Common myeloid progenitor, CD34-positive (primary cell): ENCODE data around the gene RASGRP3.
A peak's percentile ranks its signal among the peaks of the same experiment; 100 is the strongest.

ENCODE experiments used
- CTCF ChIA-PET: fragments of 350-600 bp; sonication (Branson Sonifier 250); formaldehyde crosslinking; loops from one replicate; lab custom pipeline; 2021; ENCODE audit warnings: antibody characterized with exemption; lab: Charles Lee
- POLR2A ChIA-PET: fragments of 350-600 bp; sonication (Branson Sonifier 250); formaldehyde crosslinking; loops from one replicate; lab custom pipeline; 2021; ENCODE audit warnings: antibody characterized with exemption; lab: Charles Lee
- DNase-seq, 3 donors: peaks; one replicate each; pipeline versions ENCODE4 v3.0.0 to v3.0.0-alpha.2; 2013
- H3K27ac ChIP-seq, 2 experiments: 1 replicate in 1 of 2; 2 replicates in 1 of 2; pipeline ENCODE4 v1.7.0; 2013; ENCODE audit warnings: inconsistent platforms in 2 of 2, low read length in 2 of 2, mild to moderate bottlenecking in 2 of 2, low read depth in 1 of 2, moderate library complexity in 1 of 2; ENCODE audit not compliant: severe bottlenecking in 2 of 2, insufficient read depth in 1 of 2, poor library complexity in 1 of 2
- H3K27me3 ChIP-seq, 5 experiments: replicated peaks in 2 of 5; 1 replicate in 3 of 5; 2 replicates in 2 of 5; pipeline versions ENCODE4 v1.6.1 to v1.7.0; 2013; ENCODE audit warnings: low read length in 4 of 5, mild to moderate bottlenecking in 2 of 5, moderate library complexity in 2 of 5, inconsistent platforms in 1 of 5; ENCODE audit not compliant: insufficient read depth in 5 of 5, control insufficient read depth in 4 of 5
- H3K36me3 ChIP-seq, 4 experiments: 1 replicate in 2 of 4; 2 replicates in 2 of 4; pipeline versions ENCODE4 v1.6.1 to v1.7.0; 2013; ENCODE audit warnings: low read length in 3 of 4, control low read depth in 1 of 4, mild to moderate bottlenecking in 1 of 4; ENCODE audit not compliant: control insufficient read depth in 4 of 4, insufficient read depth in 4 of 4
- H3K4me1 ChIP-seq, 4 experiments: 1 replicate in 3 of 4; 2 replicates in 1 of 4; pipeline versions ENCODE4 v1.6.1 to v1.7.1; 2013; ENCODE audit warnings: low read length in 3 of 4, mild to moderate bottlenecking in 3 of 4, control low read depth in 1 of 4, inconsistent platforms in 1 of 4, moderate library complexity in 1 of 4; ENCODE audit not compliant: control insufficient read depth in 4 of 4, insufficient read depth in 4 of 4; ENCODE audit errors: control extremely low read depth in 1 of 4
- H3K4me3 ChIP-seq, 7 experiments: 1 replicate in 4 of 7; 2 replicates in 3 of 7; pipeline versions ENCODE4 v1.5.1 to v1.7.0; 2013; ENCODE audit warnings: mild to moderate bottlenecking in 7 of 7, low read length in 6 of 7, moderate library complexity in 6 of 7, inconsistent platforms in 2 of 7, low read depth in 2 of 7, control low read depth in 1 of 7; ENCODE audit not compliant: insufficient read depth in 4 of 7, control insufficient read depth in 1 of 7; ENCODE audit errors: extremely low read depth in 1 of 7
- H3K9me3 ChIP-seq, 5 experiments: 1 replicate in 4 of 5; 2 replicates in 1 of 5; pipeline versions ENCODE4 v1.6.1 to v1.7.1; 2013; ENCODE audit warnings: low read length in 4 of 5, mild to moderate bottlenecking in 2 of 5, inconsistent platforms in 1 of 5, low read depth in 1 of 5, moderate library complexity in 1 of 5; ENCODE audit not compliant: control insufficient read depth in 4 of 5, insufficient read depth in 2 of 5; ENCODE audit errors: control extremely low read depth in 1 of 5
- WGBS: methylation state at CpG from one replicate; pipeline ENCODE4 v1.1.5; 2013; ENCODE audit not compliant: insufficient coverage; 5-methylcytosine and 5-hydroxymethylcytosine counted together

RASGRP3 gene

DNA sequence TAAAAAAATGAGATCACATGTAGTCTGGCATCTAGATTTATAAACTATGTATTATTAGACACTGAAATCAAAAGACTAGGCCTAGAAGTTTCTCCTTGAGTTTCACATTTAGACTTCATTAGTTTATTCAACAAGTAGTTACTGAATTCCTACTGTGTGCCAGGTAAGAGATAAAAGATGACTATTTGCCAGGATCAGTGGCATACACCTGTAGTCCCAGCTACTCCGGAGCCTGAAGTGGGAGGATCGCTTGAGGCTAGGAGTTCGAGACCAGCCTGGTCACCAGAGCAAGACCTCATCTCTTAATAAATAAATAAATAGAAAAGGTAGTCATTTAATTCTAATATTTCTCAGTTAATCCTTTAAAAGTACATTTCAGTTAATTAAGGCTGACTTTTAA lies 120.6 kb downstream of the RASGRP3 start:
- DNase-seq = no peak
- Histone ChIP-seq H3K4me3 (peak overlapping the region in 1 of 7 experiments; percentile 13), H3K9me3 (no peaks in the 10 kb centered on the region), H3K4me1 (peaks cover 4 to 26% (median 16%) of the 10 kb centered on the region in 4 experiments), H3K27ac (no peak overlapping the region), H3K36me3 (peaks cover 16 to 29% (median 22%) of the 10 kb centered on the region in 4 experiments), H3K27me3 (no peaks in the 10 kb centered on the region)
- ChIA-PET POLR2A (no interaction called here), CTCF (no interaction called here)
- WGBS = 64% methylated on average over 2 of the region's 3 CpGs

DNA sequence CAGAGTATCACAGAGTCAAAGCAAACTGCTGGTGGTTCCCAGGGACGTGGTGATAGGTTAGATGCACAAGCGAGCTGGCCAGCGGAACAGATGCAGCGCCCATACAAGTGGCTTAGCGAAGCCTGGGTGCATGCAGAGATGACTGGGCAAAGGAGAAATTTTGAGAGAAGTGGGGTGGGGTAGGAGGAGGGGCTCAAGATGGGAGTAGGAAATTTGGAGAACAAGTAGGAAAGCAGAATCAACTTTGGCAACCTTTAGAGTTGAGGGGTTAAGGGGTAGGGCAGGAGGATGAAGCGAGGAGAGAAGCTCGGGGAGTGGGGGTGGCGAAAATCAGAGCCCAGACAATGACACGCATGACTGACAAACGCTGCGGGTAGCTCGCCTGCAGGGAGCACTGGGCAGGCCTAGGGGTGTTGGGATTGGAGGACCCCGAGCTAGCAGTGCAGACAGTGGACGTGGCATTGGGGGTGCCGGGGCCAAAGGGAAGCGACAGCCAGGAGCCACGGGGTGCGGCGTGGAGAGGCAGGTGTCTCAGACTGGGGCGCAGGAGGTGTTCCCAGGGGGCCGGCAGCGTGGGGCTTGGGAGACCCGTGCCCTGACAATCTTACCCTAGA lies 122.2 kb downstream of the RASGRP3 start:
- Histone ChIP-seq H3K9me3 (no peaks in the 10 kb centered on the region), H3K27ac (peak overlapping the region; percentile 70 to 80), H3K27me3 (no peaks in the 10 kb centered on the region), H3K36me3 (peaks cover 3 to 15% (median 10%) of the 10 kb centered on the region in 4 experiments), H3K4me3 (peak overlapping the region; percentile 76 to 98 (median 83)), H3K4me1 (peaks cover 4 to 26% (median 16%) of the 10 kb centered on the region in 4 experiments)
- ChIA-PET CTCF (interaction anchor here (1.0 to 1.8 kb wide), 4 partner anchors 13 to 226 kb away, joined by 3 to 8 read pairs (median 3); no protein-coding TSS in a partner anchor), POLR2A (interaction anchor here (1.0 kb wide), 1 partner anchor 10 kb away, joined by 3 read pairs; no protein-coding TSS in a partner anchor)
- peak; percentile 18 to 79 (median 76) for DNase-seq
- WGBS = 0% methylated on average over 23 of the region's 23 CpGs

DNA sequence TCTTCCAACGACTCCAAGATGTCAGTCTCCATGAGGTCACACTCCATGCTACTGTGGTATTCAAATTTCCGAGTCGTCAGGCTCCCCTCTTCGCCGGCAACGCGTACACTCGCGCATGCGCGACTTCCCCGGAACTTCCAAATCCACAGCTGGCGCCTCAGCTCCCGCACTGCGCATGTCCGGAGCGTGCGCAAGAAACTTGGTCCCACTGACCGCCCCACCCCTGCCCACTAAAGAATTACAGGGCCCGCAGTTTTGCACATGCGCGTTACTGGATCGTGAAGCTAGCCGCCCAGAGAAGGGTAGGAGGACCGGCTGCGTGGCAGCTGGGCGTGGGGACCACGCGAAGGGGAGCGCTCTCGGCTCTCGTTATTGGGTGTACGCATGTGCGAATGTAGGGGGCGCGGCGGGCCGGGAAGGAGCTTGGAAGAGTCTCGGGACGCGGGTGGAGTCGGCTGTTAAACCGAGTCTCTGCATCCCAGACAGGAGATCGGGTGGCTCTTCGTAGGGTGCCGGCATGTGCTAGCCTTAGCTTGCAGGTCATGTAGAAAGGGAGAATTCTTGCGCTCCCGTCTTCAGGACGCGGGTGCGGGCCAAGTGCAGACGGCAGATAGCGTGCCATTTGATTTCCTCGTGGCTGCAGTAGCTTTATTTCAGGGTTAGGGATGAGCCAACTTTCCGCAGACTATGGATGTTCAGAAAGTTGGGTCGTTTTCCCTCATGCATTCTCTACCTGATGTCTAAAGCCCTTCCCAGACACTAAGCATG lies 122.9 kb downstream of the RASGRP3 start, which contains the start of gene FAM98A:
FAM98A (minus strand) TSS at position 125 of the 768 bp plus-strand sequence; CDS start at position 47, 78 bp downstream.
- H3K4me3 ChIP-seq = peak within 1 kb of the TSS; percentile 76 to 98 (median 83)
- DNase-seq = peak; percentile 99 to 100 (median 99)
- no peaks in the 10 kb centered on the region for H3K9me3 ChIP-seq
- H3K27ac ChIP-seq = peak within 1 kb of the TSS; percentile 70 to 80
- peaks cover 3 to 9% (median 5%) of the 10 kb centered on the region in 4 experiments for H3K36me3 ChIP-seq
- CTCF ChIA-PET = interaction anchor here (1.1 to 1.8 kb wide), 4 partner anchors 13 to 45 kb away, joined by 3 to 8 read pairs (median 3); no protein-coding TSS in a partner anchor
- under 1% methylated on average over 55 of the region's 56 CpGs for WGBS
- POLR2A ChIA-PET = interaction anchor here (1.0 kb wide), 1 partner anchor 11 kb away, joined by 3 read pairs; no protein-coding TSS in a partner anchor
- no peaks in the 10 kb centered on the region for H3K27me3 ChIP-seq
- H3K4me1 ChIP-seq = peaks cover 4 to 26% (median 16%) of the 10 kb centered on the region in 4 experiments

DNA sequence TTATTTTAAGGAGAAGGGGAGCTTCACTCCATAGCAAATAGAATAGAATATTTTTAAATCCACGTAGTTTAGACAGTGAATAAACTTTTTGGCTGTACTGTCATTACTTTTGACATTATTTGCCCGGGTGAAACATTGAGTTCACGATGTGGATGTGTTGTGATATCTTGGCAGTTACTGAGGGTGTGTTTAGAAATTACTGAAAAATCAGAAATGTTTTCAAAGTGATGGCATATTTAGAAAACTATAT lies 123.4 kb downstream of the RASGRP3 start:
- Histone ChIP-seq H3K4me1 (peaks cover 4 to 26% (median 16%) of the 10 kb centered on the region in 4 experiments), H3K27me3 (no peaks in the 10 kb centered on the region), H3K27ac (peak overlapping the region in 1 of 2 experiments; percentile 58), H3K36me3 (peaks cover 1 to 6% (median 2%) of the 10 kb centered on the region in 4 experiments), H3K9me3 (no peaks in the 10 kb centered on the region), H3K4me3 (peak overlapping the region in 6 of 7 experiments; percentile 80 to 98 (median 87))
- POLR2A ChIA-PET = no interaction called here
- CTCF ChIA-PET = interaction anchor here (1.1 to 1.8 kb wide), 2 partner anchors 40 to 45 kb away, joined by 3 read pairs; no protein-coding TSS in a partner anchor
- DNase-seq = no peak
- WGBS = 46% methylated on average over 2 of the region's 3 CpGs

DNA sequence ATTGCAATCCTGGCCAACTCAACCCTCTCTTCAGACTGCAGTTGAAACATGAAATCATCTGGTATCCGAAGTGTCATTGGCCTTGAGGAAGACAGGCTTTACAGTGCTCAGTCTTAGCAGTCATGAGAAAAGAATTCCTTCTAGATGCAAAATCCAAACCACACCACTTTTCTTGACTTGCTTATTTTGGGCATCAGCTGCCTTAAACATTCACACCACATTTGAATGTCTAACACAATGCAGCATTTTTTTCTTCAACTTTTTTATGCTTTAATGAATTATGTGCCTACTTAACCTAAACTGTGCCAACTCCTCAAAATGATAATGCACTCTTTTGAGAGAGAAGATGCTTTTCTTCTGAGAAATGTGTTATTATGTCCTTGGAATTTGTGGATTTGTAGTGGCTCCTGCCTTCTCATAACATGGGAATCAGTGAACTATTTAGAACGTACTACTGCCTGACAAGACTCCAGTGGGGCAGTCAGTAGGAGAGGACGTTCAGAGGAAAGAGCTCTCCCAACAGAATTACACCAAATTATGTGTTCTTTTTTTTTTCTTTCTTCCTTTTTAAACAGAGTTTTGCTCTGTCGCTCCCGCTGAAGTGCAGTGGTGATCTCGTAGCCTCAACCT lies 125.9 kb downstream of the RASGRP3 start:
- ChIA-PET POLR2A (interaction anchor here (0.6 kb wide), 1 partner anchor 202 kb away, joined by 3 read pairs; no protein-coding TSS in a partner anchor), CTCF (no interaction called here)
- WGBS = 92% methylated on average over 4 of the region's 6 CpGs
- no peaks in the 10 kb centered on the region for H3K9me3 ChIP-seq
- DNase-seq = no peak
- peaks cover 4 to 21% (median 16%) of the 10 kb centered on the region in 4 experiments for H3K4me1 ChIP-seq
- H3K27ac ChIP-seq = no peak overlapping the region
- no peaks in the 10 kb centered on the region for H3K36me3 ChIP-seq
- no peak overlapping the region for H3K4me3 ChIP-seq
- no peaks in the 10 kb centered on the region for H3K27me3 ChIP-seq

DNA sequence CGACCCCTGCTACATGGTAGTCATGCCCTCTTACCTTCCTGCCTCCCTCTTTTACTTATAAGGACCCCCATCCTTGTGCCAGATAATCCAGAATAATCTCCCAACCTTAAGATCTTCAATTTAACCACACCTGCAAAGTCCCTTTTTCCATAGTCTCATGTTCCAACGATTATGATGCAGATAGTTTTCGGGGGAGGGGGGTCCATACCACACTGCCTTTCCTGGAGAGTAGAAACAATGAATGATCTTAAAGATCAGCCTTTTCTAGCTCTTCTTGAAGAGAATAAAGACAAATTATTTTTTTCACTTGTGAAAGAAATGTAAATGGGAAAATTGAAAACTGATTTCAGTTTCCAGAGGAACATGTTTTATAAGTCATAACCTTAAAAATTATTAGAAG lies 127.0 kb downstream of the RASGRP3 start:
- 100% methylated on average over 1 of the region's 3 CpGs for WGBS

More for the DNA sequence above, 127.0 kb downstream of the RASGRP3 start:
- DNase-seq = no peak
- no peaks in the 10 kb centered on the region for H3K9me3 ChIP-seq
- POLR2A ChIA-PET = no interaction called here
- no peaks in the 10 kb centered on the region for H3K36me3 ChIP-seq
- H3K4me1 ChIP-seq = peaks cover under 1 to 10% (median 7%) of the 10 kb centered on the region in 4 experiments
- CTCF ChIA-PET = interaction anchor here (0.6 kb wide), 1 partner anchor 35 kb away, joined by 3 read pairs; no protein-coding TSS in a partner anchor
- H3K27me3 ChIP-seq = no peaks in the 10 kb centered on the region
- H3K4me3 ChIP-seq = no peak overlapping the region
- H3K27ac ChIP-seq = no peak overlapping the region
